ENCODE measurements around the gene CHRND.

GRCh38 chr2:232496501-232497270 is 29.3 kb upstream of the CHRND start:
- no peak for TF ChIP-seq SP1 (IDR thresholded peaks at IDR 0.05)
- TF ChIP-seq, protein P1, sequence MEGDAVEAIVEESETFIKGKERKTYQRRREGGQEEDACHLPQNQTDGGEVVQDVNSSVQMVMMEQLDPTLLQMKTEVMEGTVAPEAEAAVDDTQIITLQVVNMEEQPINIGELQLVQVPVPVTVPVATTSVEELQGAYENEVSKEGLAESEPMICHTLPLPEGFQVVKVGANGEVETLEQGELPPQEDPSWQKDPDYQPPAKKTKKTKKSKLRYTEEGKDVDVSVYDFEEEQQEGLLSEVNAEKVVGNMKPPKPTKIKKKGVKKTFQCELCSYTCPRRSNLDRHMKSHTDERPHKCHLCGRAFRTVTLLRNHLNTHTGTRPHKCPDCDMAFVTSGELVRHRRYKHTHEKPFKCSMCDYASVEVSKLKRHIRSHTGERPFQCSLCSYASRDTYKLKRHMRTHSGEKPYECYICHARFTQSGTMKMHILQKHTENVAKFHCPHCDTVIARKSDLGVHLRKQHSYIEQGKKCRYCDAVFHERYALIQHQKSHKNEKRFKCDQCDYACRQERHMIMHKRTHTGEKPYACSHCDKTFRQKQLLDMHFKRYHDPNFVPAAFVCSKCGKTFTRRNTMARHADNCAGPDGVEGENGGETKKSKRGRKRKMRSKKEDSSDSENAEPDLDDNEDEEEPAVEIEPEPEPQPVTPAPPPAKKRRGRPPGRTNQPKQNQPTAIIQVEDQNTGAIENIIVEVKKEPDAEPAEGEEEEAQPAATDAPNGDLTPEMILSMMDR (IDR thresholded peaks at IDR 0.05; ENCODE audit: low read depth, low read length, missing input control) = no peak
- TF ChIP-seq MAX (IDR thresholded peaks at IDR 0.05) = no peak
- no peak for TF ChIP-seq JUND (IDR thresholded peaks at IDR 0.05)
- TF ChIP-seq ATF3 (IDR thresholded peaks at IDR 0.05) = no peak
- no peak for TF ChIP-seq HNF4A (conservative IDR thresholded peaks at IDR 0.05)
- no peak for TF ChIP-seq HNF4G (IDR thresholded peaks at IDR 0.05)
- TF ChIP-seq REST (IDR thresholded peaks at IDR 0.05) = no peak
- no peak for TF ChIP-seq TAF1 (conservative IDR thresholded peaks at IDR 0.05)
- no peak for TF ChIP-seq GABPA (IDR thresholded peaks at IDR 0.05 in 1 of 2, conservative IDR thresholded peaks at IDR 0.05 in 1 of 2)
- TF ChIP-seq, protein P2, sequence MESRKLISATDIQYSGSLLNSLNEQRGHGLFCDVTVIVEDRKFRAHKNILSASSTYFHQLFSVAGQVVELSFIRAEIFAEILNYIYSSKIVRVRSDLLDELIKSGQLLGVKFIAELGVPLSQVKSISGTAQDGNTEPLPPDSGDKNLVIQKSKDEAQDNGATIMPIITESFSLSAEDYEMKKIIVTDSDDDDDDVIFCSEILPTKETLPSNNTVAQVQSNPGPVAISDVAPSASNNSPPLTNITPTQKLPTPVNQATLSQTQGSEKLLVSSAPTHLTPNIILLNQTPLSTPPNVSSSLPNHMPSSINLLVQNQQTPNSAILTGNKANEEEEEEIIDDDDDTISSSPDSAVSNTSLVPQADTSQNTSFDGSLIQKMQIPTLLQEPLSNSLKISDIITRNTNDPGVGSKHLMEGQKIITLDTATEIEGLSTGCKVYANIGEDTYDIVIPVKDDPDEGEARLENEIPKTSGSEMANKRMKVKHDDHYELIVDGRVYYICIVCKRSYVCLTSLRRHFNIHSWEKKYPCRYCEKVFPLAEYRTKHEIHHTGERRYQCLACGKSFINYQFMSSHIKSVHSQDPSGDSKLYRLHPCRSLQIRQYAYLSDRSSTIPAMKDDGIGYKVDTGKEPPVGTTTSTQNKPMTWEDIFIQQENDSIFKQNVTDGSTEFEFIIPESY (IDR thresholded peaks at IDR 0.05) = no peak
- TF ChIP-seq YY1 (IDR thresholded peaks at IDR 0.05) = no peak
- no peak for TF ChIP-seq FOXA1 (IDR thresholded peaks at IDR 0.05)

Measured in liver (tissue), 3 donors.